Epithelial cell of esophagus (primary cell): ENCODE measurements around the gene CFH.

ENCODE experiments used
- DNase-seq: peaks from one replicate; pipeline ENCODE4 v3.0.0; 2010; ENCODE audit warnings: low read depth
- H3K4me3 ChIP-seq: 2 replicates; pipeline ENCODE4 v1.5.1; 2011; ENCODE audit warnings: mild to moderate bottlenecking, low read length, control low read depth
- TF ChIP-seq, protein P1 (sequence below): IDR thresholded peaks from 2 replicates; pipeline ENCODE4 v1.5.1; 2011; ENCODE audit warnings: low read depth, mild to moderate bottlenecking, low read length, control low read depth, inconsistent platforms; ENCODE audit not compliant: insufficient read depth; ENCODE audit errors: missing control alignments

CFH gene

DNA sequence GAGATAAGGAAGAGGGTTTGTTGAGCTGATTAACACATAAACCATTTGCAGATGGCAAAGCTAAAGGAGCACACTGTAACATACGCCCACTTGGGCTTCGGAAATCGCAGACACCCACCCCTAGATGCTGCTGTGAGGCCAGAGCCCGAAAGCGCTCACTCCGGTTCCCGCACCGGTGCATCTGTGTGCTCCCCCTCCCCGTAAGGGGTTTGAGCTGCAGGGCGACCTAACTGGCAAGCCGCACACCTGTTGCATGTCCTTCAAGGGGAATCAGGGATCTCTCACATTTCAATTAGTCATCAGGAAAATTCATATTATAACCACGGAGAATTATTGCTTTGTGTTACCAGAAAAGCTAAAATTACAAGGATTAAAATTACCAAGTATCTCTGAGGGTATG lies 1.4 kb upstream of the CFH start:
- TF ChIP-seq, protein P1, sequence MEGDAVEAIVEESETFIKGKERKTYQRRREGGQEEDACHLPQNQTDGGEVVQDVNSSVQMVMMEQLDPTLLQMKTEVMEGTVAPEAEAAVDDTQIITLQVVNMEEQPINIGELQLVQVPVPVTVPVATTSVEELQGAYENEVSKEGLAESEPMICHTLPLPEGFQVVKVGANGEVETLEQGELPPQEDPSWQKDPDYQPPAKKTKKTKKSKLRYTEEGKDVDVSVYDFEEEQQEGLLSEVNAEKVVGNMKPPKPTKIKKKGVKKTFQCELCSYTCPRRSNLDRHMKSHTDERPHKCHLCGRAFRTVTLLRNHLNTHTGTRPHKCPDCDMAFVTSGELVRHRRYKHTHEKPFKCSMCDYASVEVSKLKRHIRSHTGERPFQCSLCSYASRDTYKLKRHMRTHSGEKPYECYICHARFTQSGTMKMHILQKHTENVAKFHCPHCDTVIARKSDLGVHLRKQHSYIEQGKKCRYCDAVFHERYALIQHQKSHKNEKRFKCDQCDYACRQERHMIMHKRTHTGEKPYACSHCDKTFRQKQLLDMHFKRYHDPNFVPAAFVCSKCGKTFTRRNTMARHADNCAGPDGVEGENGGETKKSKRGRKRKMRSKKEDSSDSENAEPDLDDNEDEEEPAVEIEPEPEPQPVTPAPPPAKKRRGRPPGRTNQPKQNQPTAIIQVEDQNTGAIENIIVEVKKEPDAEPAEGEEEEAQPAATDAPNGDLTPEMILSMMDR: no peak
- no peak overlapping the region for H3K4me3 ChIP-seq
- DNase-seq: no peak

DNA sequence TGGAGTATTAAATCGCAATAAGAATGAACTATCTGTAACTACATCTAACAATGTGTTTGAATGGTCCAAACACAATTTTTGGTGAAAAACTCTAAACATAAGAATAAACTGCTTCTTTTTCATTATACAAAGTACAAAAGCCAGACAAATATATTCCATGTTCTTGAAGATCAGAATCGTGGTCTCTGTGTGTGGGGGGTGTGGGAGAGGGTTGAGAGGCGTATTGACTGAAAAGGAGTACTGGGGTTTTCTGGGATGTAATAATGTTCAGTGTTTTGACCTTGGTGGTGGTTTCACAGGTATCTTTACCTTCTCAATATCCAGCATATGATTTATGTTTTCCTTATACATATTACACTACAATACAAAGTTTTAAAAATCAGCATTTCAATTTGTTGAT lies 764 bp upstream of the CFH start:
- no peak for DNase-seq
- no peak overlapping the region for H3K4me3 ChIP-seq
- TF ChIP-seq, protein P1: no peak

DNA sequence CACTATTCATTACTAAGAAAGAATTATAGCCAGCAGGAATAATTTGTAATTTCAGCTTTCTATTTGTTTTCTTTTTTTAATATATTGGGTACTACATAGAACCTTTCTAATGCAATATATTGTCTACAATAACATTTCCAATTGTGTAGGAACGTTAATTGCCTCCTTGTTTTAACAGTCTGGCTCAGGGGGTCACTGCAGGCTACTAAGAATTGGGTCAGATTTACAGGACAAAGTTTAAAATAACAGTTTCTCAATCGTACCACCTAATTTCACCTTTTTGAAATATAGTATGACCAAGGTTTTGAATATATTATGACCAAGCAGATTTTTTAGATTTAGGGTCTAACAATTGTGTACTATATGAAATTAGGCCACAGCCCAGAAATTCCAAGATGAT lies 2.4 kb downstream of the CFH start:
- DNase-seq: no peak
- TF ChIP-seq, protein P1: no peak
- H3K4me3 ChIP-seq: no peak overlapping the region

DNA sequence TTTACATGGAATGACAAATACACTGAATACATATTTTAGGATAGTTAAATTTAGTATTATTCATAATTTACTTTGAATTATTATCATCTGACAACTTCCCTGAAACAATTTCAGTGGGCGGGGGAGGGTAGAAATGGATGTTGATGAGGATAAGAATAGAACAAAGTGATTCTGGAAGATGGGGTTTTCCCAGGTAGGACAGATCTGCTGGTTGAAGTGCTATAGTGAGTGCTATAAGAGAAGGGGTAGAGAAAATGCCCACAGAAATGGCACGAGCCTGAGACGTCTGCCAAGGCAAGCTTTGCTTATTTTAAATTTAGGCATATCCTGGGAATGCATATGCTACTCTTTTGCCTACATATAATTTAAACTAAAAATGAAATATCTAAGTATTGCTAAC lies 3.2 kb downstream of the CFH start:
- TF ChIP-seq, protein P1: no peak
- no peak for DNase-seq
- H3K4me3 ChIP-seq: no peak overlapping the region

DNA sequence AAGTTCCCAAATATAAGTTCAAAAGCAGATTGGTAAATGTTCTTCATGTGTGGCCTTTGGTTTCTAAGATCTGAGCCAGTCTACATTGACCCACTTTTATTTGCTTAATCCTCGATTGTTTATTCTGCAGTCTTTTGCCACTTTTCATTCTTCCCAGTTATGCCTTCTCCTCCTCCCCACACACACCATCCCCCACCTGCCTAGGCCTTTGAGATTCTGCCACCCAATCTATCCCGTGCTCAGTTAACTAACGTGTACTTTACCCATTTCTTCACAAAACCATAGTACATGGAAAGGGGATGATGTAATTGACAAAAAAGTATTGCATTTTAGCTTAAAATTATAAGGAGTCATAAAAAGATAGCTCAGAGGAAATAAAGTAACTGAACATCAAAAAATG lies 3.7 kb downstream of the CFH start:
- TF ChIP-seq, protein P1: no peak
- H3K4me3 ChIP-seq: no peak overlapping the region
- DNase-seq: no peak

DNA sequence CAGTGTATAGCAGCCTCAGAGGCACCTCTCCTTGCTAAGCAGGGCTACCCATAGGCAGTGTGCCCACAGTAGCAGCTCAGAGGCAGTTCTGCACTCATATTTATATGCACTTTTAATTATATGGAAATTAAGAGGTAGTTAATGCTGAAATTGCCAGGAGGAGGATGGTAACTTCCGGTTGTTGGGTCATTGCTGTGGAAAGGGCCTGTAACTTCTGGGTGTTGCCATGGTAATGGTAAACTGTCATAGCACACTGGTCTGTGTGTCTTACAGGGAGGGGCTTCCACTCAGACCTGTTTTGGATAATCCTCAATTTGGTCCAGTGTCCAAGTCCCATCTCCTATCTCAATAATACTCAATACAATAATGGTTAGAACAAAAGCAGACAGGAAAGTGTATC lies 7.6 kb downstream of the CFH start:
- DNase-seq: no peak
- TF ChIP-seq, protein P1: no peak
- H3K4me3 ChIP-seq: no peak overlapping the region

DNA sequence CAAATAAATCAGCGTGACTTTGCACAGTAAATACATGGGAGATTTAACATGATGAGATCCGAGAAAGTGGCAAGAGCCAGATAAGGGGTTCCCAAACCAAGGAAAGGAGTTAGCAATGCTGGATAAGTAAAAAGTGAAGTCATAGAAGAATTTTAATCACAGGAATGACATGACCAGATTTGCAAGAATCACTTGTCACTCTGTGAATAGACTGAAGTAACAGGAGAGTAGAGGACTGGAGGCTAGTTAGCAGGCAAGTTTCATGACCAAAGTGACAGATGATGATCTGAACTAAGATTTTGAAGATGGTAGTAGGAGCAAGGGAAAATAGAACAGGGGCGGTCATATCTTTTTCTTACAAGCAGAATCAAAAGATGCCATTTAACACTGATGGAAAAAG lies 8.4 kb downstream of the CFH start:
- no peak for DNase-seq
- no peak overlapping the region for H3K4me3 ChIP-seq
- TF ChIP-seq, protein P1: no peak
